GM23338 (cell line): ENCODE data around the gene SARDH.

Experiments used
- EZH2 ChIP-seq: fragments of 200-600 bp; sonication (generic); IDR thresholded peaks from one replicate; pipeline ENCODE4 v1.8.0; 2017; ENCODE audit warnings: antibody characterized with exemption, mild to moderate bottlenecking, low read depth; ENCODE audit not compliant: unreplicated experiment
- POLR2AphosphoS5 ChIP-seq: IDR thresholded peaks from 2 replicates; pipeline ENCODE4 v1.6.1; 2016; ENCODE audit warnings: antibody characterized with exemption, low read depth
- TF ChIP-seq, protein P1 (sequence below), 2 experiments: fragments of 200-600 bp in 1 of 2; sonication (generic) in 1 of 2; conservative IDR thresholded peaks; 2 replicates each; pipeline versions ENCODE4 v1.5.1 to v1.6.1; 2016 to 2017; ENCODE audit warnings: antibody characterized with exemption in 2 of 2, low read depth in 2 of 2, mild to moderate bottlenecking in 2 of 2, moderate library complexity in 1 of 2

DNA sequence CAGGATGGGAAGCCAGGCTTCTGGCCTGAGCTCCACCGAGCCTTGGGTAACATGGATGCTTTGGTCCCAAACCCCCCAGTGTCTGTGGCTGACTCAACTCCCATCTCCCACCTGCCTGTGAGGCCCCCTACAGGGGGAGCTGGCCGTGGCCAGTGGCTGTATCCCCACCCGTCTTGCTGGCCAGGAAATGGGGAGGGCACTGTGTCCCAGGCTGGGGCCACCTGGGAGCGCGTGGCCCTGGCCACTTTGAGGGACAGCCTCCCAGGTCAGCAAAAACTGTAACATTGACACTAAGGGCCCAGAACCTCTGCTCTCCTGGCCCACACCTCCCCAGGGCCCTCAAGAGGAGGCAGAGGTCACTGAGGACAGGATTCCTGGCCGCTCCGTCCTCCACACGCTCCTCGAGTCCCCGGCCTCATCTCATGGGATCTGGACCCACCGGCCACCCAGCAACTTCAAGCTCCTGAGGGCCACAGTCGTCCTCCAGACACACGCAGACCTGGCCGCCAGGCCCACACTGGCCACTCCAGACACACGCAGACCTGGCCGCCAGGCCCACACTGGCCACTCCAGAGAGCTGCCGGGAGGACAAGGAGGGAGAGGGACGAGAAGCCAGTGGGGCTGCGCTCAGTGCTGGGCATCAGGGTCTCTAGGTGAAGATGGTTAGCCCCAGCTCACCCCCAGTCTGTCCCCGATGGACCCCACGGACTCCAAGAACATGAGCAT lies 57.7 kb downstream of the SARDH start:
- TF ChIP-seq, protein P1, sequence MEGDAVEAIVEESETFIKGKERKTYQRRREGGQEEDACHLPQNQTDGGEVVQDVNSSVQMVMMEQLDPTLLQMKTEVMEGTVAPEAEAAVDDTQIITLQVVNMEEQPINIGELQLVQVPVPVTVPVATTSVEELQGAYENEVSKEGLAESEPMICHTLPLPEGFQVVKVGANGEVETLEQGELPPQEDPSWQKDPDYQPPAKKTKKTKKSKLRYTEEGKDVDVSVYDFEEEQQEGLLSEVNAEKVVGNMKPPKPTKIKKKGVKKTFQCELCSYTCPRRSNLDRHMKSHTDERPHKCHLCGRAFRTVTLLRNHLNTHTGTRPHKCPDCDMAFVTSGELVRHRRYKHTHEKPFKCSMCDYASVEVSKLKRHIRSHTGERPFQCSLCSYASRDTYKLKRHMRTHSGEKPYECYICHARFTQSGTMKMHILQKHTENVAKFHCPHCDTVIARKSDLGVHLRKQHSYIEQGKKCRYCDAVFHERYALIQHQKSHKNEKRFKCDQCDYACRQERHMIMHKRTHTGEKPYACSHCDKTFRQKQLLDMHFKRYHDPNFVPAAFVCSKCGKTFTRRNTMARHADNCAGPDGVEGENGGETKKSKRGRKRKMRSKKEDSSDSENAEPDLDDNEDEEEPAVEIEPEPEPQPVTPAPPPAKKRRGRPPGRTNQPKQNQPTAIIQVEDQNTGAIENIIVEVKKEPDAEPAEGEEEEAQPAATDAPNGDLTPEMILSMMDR (conservative IDR thresholded peaks at IDR 0.05; ENCODE audit: low read depth in 2 of 2) = peak in 1 of 2 experiments; percentile 16; a peak in 2 of 4 replicates
- TF ChIP-seq EZH2 = no peak
- no peak for TF ChIP-seq POLR2AphosphoS5
